ENCODE data around the gene FAF1. TPM values are rescaled to one million over a fixed set of nuclear protein-coding genes. Genes with fewer than 3 reads are reported as not detected.

FAF1 gene
- total and polyA plus RNA-seq, 2 of the 8 experiments (the other 6 are each of a cell fraction or from before 2014, with no cell fraction given), result 10.8 to 65.9 TPM

DNA sequence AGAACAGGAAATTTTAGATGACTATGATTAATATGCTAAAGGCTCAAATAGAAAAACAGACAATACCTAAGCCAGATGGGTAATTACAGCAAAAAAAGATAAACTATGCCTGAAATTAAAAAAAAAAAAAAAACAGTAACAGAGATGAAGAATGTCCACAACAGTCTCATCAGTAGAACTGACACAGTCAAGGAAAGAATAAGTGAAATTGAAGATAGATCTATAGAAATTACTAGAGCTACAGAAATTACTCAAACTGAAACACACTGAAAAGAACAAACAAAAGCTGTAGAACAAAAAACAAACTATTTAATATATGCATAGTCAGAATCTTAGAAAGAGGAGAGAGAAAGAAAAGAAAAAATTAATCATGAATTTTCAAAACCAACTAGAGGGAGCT is 112.8 kb downstream of the FAF1 start:
- H4K91ac ChIP-seq (replicated peaks; ENCODE audit: insufficient read length, low read length), result no peak overlapping the region
- CTCF ChIA-PET (ENCODE audit: partially characterized antibody), result interaction anchor here (1.1 kb wide), 1 partner anchor 11 kb away, joined by 3 read pairs; no protein-coding TSS in a partner anchor
- H3K23ac ChIP-seq (ENCODE audit: insufficient read length), result no peak overlapping the region
- no peak overlapping the region for H3K18ac ChIP-seq (ENCODE audit: extremely low read depth, low read length)
- no peaks in the 10 kb centered on the region for H3K27me3 ChIP-seq (replicated peaks in 1 of 4; ENCODE audit: control insufficient read depth in 3 of 4, extremely low read depth in 1 of 4, insufficient read depth in 3 of 4, low read length in 3 of 4)
- no peak overlapping the region for H2BK15ac ChIP-seq (ENCODE audit: low read length)
- no peak overlapping the region for H3K4me2 ChIP-seq (ENCODE audit: insufficient read depth in 1 of 2, low read depth in 2 of 2, low read length in 2 of 2)
- H3K79me2 ChIP-seq (ENCODE audit: control insufficient read depth in 1 of 2, insufficient read depth in 2 of 2, low read length in 2 of 2), result no peaks in the 10 kb centered on the region
- POLR2A ChIA-PET (ENCODE audit: partially characterized antibody), result no interaction called here
- no peak overlapping the region for H2AFZ ChIP-seq (ENCODE audit: low read length)
- peaks cover 3% of the 10 kb centered on the region; the same call in 1 of the 2 replicates for H3K79me1 ChIP-seq (ENCODE audit: low read depth, low read length)
- no peak overlapping the region for H3K4me3 ChIP-seq (ENCODE audit: extremely low read depth in 1 of 4, insufficient read depth in 2 of 4, low read depth in 3 of 4, low read length in 4 of 4)
- TF ChIP-seq, protein P1, sequence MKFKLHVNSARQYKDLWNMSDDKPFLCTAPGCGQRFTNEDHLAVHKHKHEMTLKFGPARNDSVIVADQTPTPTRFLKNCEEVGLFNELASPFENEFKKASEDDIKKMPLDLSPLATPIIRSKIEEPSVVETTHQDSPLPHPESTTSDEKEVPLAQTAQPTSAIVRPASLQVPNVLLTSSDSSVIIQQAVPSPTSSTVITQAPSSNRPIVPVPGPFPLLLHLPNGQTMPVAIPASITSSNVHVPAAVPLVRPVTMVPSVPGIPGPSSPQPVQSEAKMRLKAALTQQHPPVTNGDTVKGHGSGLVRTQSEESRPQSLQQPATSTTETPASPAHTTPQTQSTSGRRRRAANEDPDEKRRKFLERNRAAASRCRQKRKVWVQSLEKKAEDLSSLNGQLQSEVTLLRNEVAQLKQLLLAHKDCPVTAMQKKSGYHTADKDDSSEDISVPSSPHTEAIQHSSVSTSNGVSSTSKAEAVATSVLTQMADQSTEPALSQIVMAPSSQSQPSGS (IDR thresholded peaks at IDR 0.05; ENCODE audit: low read length), result no peak
- TF ChIP-seq TAF7 (optimal IDR thresholded peaks at IDR 0.05; ENCODE audit: borderline replicate concordance, low read depth, low read length), result no peak
- TF ChIP-seq POLR2AphosphoS5 (IDR thresholded peaks at IDR 0.05; ENCODE audit: low read depth, low read length), result no peak
- TF ChIP-seq BCL11A (IDR thresholded peaks at IDR 0.05; ENCODE audit: low read depth in 2 of 2, low read length in 2 of 2), result no peak
- TF ChIP-seq, protein P2, sequence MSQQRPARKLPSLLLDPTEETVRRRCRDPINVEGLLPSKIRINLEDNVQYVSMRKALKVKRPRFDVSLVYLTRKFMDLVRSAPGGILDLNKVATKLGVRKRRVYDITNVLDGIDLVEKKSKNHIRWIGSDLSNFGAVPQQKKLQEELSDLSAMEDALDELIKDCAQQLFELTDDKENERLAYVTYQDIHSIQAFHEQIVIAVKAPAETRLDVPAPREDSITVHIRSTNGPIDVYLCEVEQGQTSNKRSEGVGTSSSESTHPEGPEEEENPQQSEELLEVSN (IDR thresholded peaks at IDR 0.05), result no peak
- no peak for TF ChIP-seq HDAC2 (IDR thresholded peaks at IDR 0.05; ENCODE audit: borderline replicate concordance in 1 of 2, low read depth in 2 of 2, low read length in 2 of 2)
- TF ChIP-seq RFX5 (IDR thresholded peaks at IDR 0.05; ENCODE audit: borderline replicate concordance, low read depth, low read length), result no peak
- TF ChIP-seq BACH1 (IDR thresholded peaks at IDR 0.05; ENCODE audit: low read length), result no peak
- no peaks in the 10 kb centered on the region for H3K36me3 ChIP-seq (ENCODE audit: control insufficient read depth in 2 of 4, insufficient read depth in 4 of 4, low read length in 3 of 4)
- H4K8ac ChIP-seq (ENCODE audit: extremely low read depth, insufficient read depth, low read length), result no peak overlapping the region
- H3K4me1 ChIP-seq (replicated peaks in 1 of 4; ENCODE audit: control insufficient read depth in 3 of 4, insufficient read depth in 4 of 4, low read length in 3 of 4), result no peaks in the 10 kb centered on the region
- DNase-seq (ENCODE audit: low read depth in 1 of 2, low spot score in 2 of 2), result no peak
- no peak overlapping the region for H2BK12ac ChIP-seq (ENCODE audit: low read depth, low read length)
- H3K23me2 ChIP-seq (ENCODE audit: low read depth, low read length), result no peaks in the 10 kb centered on the region
- H3K14ac ChIP-seq (ENCODE audit: insufficient read length), result no peak overlapping the region
- no peak overlapping the region for H2BK20ac ChIP-seq (ENCODE audit: low read length)
- H4K20me1 ChIP-seq (replicated peaks in 1 of 2; ENCODE audit: control insufficient read depth in 1 of 2, insufficient read depth in 2 of 2, low read length in 2 of 2), result no peaks in the 10 kb centered on the region
- no peak overlapping the region for H3K56ac ChIP-seq (replicated peaks; ENCODE audit: insufficient read length, low read depth, low read length)
- H2BK5ac ChIP-seq (ENCODE audit: low read depth, low read length), result no peak overlapping the region
- H3K4ac ChIP-seq (replicated peaks; ENCODE audit: insufficient read length, low read depth, low read length), result no peak overlapping the region
- no peak overlapping the region for H2BK120ac ChIP-seq (replicated peaks; ENCODE audit: low read depth, low read length)
- no peak overlapping the region for H3K9ac ChIP-seq (replicated peaks in 1 of 4; ENCODE audit: extremely low read depth in 1 of 4, low read depth in 3 of 4, low read length in 3 of 4)
- no peak overlapping the region for H3K27ac ChIP-seq (ENCODE audit: low read depth, low read length)
- no peak overlapping the region for H2AK5ac ChIP-seq (ENCODE audit: low read depth, low read length)
- no peak for FAIRE-seq
- no peaks in the 10 kb centered on the region for H3K9me3 ChIP-seq (ENCODE audit: insufficient read depth in 2 of 2, low read depth in 1 of 2, low read length in 1 of 2)
- no peak overlapping the region for H4K5ac ChIP-seq (ENCODE audit: insufficient read length, low read depth, low read length)

All from H1 (cell line).